Keratinocyte (primary cell): Measurements from ENCODE around the gene GTF2I.
"Not testable (repeated sequence)": the region's sequence is repeated elsewhere in the genome, so short reads cannot be mapped to it uniquely, and the experiment has no call there.

Experiments used
- EZH2 ChIP-seq: IDR thresholded peaks from one replicate; pipeline ENCODE4 v1.6.1; 2012; ENCODE audit warnings: inconsistent platforms, mild to moderate bottlenecking, low read length, moderate library complexity
- TF ChIP-seq, protein P1 (sequence below), 3 experiments: IDR thresholded peaks in 1 of 3; conservative IDR thresholded peaks in 1 of 3; optimal IDR thresholded peaks in 1 of 3; 2 replicates in 2 of 3; 3 replicates in 1 of 3; pipeline versions ENCODE3 to v1.5.1; 2011; ENCODE audit warnings: low read length in 3 of 3, mild to moderate bottlenecking in 3 of 3, moderate library complexity in 2 of 3, control low read depth in 1 of 3, inconsistent platforms in 1 of 3; ENCODE audit not compliant: insufficient read depth in 2 of 3; ENCODE audit errors: extremely low read depth in 1 of 3

DNA sequence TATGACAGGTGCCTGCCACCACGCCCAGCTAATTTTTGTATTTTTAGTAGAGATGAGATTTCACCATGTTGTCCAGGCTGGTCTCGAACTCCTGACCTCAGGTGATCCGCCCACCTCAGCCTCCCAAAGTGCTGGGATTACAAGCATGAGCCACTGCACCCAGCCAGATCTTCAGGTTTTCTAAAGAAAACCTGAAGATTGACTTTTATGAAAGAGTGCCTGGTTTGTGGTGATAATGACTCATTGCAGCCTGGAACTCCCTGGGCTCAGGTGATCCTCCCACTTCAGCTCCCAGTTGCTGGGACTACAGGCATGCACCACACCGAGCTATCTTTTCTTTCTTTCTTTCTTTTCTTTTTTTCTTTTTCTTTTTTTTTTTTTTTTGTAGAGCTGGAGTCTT, 141.1 kb downstream of the GTF2I start:
- TF ChIP-seq, protein P1, sequence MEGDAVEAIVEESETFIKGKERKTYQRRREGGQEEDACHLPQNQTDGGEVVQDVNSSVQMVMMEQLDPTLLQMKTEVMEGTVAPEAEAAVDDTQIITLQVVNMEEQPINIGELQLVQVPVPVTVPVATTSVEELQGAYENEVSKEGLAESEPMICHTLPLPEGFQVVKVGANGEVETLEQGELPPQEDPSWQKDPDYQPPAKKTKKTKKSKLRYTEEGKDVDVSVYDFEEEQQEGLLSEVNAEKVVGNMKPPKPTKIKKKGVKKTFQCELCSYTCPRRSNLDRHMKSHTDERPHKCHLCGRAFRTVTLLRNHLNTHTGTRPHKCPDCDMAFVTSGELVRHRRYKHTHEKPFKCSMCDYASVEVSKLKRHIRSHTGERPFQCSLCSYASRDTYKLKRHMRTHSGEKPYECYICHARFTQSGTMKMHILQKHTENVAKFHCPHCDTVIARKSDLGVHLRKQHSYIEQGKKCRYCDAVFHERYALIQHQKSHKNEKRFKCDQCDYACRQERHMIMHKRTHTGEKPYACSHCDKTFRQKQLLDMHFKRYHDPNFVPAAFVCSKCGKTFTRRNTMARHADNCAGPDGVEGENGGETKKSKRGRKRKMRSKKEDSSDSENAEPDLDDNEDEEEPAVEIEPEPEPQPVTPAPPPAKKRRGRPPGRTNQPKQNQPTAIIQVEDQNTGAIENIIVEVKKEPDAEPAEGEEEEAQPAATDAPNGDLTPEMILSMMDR (optimal IDR thresholded peaks at IDR 0.05 in 1 of 3, IDR thresholded peaks at IDR 0.05 in 1 of 3, conservative IDR thresholded peaks at IDR 0.05 in 1 of 3; ENCODE audit: extremely low read depth in 1 of 3, insufficient read depth in 2 of 3, low read length in 3 of 3), result not testable (repeated sequence)
- TF ChIP-seq EZH2, result not testable (repeated sequence)
